Airway epithelial cell (primary cell): ENCODE data around the gene ALDH1A2. TPM values are rescaled to one million over a fixed set of nuclear protein-coding genes. Genes with fewer than 3 reads are reported as not detected.

Experiments used
- total RNA-seq: library from RNA; depleted of rRNA; stranded (reverse); fragments of >200 nt; gene quantifications from 2 replicates; pipeline ENCODE4 v1.2.3, GENCODE V29; 2015

Gene ALDH1A2
- not detected in 2 replicates for total RNA-seq

DNA sequence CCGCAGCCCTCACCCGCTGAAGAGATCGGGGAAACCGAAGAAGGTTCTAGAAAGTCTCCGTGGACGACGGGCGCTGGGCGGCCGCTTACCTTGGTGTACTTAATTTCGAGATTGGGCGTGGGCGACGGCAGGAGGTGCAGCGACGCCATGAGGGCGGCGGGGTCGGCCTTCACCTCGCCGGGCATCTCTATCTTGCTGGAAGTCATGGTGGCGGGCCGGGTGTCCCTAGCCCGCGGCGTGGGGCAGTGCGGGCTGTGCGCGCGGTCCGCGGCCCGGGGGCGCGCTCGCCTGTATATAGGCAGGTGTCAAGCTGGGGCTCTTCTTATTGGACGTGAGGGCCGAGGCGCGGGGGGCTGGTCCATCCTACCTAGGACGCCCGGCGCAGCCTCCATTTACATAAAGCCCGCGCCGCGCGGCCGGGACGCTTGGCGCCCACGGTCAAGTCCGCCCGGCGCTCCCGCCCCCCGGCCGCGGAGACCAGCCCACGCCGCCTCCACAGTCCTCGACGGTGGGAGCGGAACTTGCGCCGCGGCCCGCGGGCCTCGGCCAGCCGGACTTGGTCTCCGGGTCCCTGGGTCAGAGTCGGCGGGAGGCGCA is at the start of gene ALDH1A2:
Gene ALDH1A2, minus strand, starts transcription at position 267 of the 597 bp plus-strand sequence. Its CDS starts 61 bp downstream, at position 206.

Other genes with a start within 250 kb of the ALDH1A2 start
- 0.21 TPM in 1 of 2 replicates, not detected in the other for gene AQP9, start 72.7 kb upstream of the ALDH1A2 start, total RNA-seq